ENCODE measurements around the gene PSMD11. TPM values are rescaled to one million over a fixed set of nuclear protein-coding genes. Genes with fewer than 3 reads are reported as not detected.

PSMD11 gene
- total RNA-seq, 1 donor from 2014 or later, result 110 TPM

DNA sequence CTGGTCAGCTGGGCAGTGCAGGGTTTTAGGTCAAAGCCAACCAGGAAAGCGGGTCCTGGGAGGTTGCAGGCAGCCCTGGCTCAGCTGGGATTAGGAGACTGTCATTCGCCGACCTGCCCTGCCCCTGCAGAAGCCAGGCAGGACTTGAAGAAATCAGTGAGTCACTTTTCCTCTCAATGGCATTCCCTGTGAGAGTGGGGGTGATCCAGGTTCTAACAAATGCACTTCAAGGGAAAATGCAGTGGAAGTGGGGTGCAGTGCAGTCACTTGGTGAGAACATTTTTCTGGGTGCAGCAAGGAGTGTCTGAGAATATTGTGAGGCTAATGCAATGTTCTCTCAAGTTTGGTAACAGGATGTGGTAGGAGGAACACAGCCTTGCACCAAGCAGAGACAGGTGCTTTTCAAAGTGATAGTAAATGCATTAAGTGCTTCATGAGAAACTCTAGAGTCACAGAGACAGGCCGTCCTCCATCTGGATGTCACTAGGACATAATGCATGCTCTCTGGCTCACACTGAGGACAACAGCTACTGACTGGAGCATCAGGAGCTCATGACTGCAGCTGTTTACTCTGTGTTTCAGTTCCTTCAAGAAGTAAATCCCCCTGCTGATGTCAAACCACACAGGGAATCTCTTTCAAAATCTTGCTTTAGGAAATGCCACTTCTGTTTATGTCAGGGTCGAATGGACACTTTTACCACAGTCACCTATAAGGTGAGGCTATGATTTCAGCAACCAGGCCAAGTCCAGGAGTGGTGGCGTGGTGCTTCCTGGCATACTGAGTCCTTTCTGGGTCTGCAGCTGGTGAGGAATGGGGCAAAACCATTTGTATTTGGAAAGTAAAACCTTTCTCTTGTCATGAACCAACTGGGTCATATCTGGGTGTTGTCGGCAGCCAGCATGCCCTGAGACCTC lies 59.2 kb downstream of the PSMD11 start:
- DNase-seq (ENCODE audit: low spot score), result no peak
- peaks cover 3% of the 10 kb centered on the region for H3K27me3 Mint-ChIP-seq (ENCODE audit: unreplicated experiment)
- H3K4me3 Mint-ChIP-seq (ENCODE audit: unreplicated experiment), result no peak overlapping the region
- no peaks in the 10 kb centered on the region for H3K36me3 Mint-ChIP-seq (ENCODE audit: low read depth, unreplicated experiment)
- TF ChIP-seq, protein P1, sequence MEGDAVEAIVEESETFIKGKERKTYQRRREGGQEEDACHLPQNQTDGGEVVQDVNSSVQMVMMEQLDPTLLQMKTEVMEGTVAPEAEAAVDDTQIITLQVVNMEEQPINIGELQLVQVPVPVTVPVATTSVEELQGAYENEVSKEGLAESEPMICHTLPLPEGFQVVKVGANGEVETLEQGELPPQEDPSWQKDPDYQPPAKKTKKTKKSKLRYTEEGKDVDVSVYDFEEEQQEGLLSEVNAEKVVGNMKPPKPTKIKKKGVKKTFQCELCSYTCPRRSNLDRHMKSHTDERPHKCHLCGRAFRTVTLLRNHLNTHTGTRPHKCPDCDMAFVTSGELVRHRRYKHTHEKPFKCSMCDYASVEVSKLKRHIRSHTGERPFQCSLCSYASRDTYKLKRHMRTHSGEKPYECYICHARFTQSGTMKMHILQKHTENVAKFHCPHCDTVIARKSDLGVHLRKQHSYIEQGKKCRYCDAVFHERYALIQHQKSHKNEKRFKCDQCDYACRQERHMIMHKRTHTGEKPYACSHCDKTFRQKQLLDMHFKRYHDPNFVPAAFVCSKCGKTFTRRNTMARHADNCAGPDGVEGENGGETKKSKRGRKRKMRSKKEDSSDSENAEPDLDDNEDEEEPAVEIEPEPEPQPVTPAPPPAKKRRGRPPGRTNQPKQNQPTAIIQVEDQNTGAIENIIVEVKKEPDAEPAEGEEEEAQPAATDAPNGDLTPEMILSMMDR (IDR thresholded peaks at IDR 0.05; ENCODE audit: unreplicated experiment), result no peak
- H3K4me1 Mint-ChIP-seq (ENCODE audit: unreplicated experiment), result no peaks in the 10 kb centered on the region
- no peaks in the 10 kb centered on the region for H3K9me3 Mint-ChIP-seq (ENCODE audit: unreplicated experiment)
- H3K27ac Mint-ChIP-seq (ENCODE audit: unreplicated experiment), result no peak overlapping the region

DNA sequence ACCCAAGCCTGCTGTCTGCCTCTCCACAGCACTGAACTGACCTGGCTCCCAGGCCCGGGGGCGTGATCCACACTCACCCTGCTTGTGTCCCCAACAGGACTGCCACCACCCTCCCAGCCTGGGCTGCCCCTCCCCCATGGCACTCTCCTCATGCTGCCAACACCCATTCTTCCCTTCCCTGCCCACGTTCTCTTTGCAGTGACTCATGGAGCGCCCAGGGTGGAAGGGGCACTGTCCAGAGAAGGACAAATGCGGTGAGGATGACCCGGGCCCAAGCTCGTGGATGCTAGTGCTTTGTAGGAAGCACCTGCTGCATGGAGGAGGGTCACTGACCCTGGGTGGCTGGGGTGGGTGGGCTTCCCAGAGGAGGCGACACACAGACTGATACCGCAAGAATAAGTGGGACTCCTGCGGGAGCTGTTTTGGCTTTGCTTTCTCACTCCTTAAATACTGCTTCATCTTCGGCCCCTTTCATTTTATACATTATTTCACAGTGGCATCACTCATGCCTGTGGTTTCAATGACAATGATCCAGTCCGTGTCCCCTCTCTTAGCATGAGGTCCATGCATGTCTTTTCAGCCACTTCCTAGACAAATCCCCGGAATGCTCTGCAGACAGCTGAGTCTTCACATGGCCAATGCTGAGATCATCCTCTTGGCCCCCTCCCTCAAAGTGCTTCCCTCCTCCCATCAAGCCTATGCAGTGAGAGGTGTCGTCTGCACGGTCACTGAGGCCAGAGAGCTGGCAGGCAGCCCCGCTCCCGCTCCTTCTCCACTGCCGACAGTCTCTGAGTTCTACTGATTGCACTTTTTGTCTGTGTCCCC lies 60.1 kb downstream of the PSMD11 start:
- H3K27ac Mint-ChIP-seq (ENCODE audit: unreplicated experiment), result no peak overlapping the region
- H3K36me3 Mint-ChIP-seq (ENCODE audit: low read depth, unreplicated experiment), result no peaks in the 10 kb centered on the region
- H3K4me1 Mint-ChIP-seq (ENCODE audit: unreplicated experiment), result no peaks in the 10 kb centered on the region
- DNase-seq (ENCODE audit: low spot score), result no peak
- TF ChIP-seq, protein P1 (IDR thresholded peaks at IDR 0.05; ENCODE audit: unreplicated experiment), result no peak
- H3K9me3 Mint-ChIP-seq (ENCODE audit: unreplicated experiment), result no peaks in the 10 kb centered on the region
- peaks cover 3% of the 10 kb centered on the region for H3K27me3 Mint-ChIP-seq (ENCODE audit: unreplicated experiment)
- H3K4me3 Mint-ChIP-seq (ENCODE audit: unreplicated experiment), result no peak overlapping the region

DNA sequence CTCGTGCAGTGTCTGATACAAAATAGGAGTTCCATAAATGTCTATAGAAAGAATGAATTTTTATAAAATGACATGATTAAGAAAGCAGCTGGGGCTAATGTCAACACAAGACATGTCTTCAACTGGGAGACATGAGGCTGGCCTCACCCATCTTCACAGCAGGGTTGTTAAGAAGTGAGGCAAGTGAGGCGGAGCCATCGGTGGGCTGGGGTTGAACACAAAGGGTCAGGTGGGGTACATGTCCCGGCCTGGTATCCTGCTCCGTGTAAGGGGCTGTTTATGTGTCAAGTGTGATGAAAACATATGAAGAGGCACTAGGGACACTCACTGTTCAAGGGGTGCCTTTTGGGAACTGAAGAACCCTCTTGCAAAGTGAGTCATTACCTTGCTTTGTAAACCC lies 64.6 kb downstream of the PSMD11 start:
- no peak for DNase-seq (ENCODE audit: low spot score)
- H3K9me3 Mint-ChIP-seq (ENCODE audit: unreplicated experiment), result no peaks in the 10 kb centered on the region
- H3K27me3 Mint-ChIP-seq (ENCODE audit: unreplicated experiment), result peaks cover 3% of the 10 kb centered on the region
- H3K36me3 Mint-ChIP-seq (ENCODE audit: low read depth, unreplicated experiment), result no peaks in the 10 kb centered on the region
- no peak overlapping the region for H3K4me3 Mint-ChIP-seq (ENCODE audit: unreplicated experiment)
- H3K4me1 Mint-ChIP-seq (ENCODE audit: unreplicated experiment), result no peaks in the 10 kb centered on the region
- TF ChIP-seq, protein P1 (IDR thresholded peaks at IDR 0.05; ENCODE audit: unreplicated experiment), result no peak
- H3K27ac Mint-ChIP-seq (ENCODE audit: unreplicated experiment), result no peak overlapping the region

DNA sequence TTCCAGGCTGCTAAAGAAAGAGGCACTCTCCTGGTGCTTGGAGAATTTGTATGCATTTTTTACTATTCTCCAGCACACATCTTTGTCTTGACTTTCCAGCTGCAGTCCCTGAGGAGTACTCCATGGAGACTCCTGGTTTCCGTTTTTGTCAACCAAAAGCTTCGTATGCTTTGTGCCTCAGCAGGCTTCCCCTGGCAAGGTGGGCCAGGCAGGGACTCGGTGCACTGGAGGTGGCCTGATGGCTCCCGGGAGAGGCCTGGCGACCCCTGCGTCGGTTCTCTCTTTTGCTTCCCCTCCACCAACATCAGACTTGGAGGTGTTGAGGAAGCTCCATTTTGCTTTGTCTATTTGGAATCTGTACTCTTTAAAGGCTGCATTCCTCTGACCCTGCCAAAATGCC lies 66.2 kb downstream of the PSMD11 start:
- no peak for DNase-seq (ENCODE audit: low spot score)
- H3K4me1 Mint-ChIP-seq (ENCODE audit: unreplicated experiment), result peaks cover 3% of the 10 kb centered on the region
- no peaks in the 10 kb centered on the region for H3K27me3 Mint-ChIP-seq (ENCODE audit: unreplicated experiment)
- TF ChIP-seq, protein P1 (IDR thresholded peaks at IDR 0.05; ENCODE audit: unreplicated experiment), result no peak
- no peaks in the 10 kb centered on the region for H3K36me3 Mint-ChIP-seq (ENCODE audit: low read depth, unreplicated experiment)
- H3K9me3 Mint-ChIP-seq (ENCODE audit: unreplicated experiment), result no peaks in the 10 kb centered on the region
- no peak overlapping the region for H3K27ac Mint-ChIP-seq (ENCODE audit: unreplicated experiment)
- H3K4me3 Mint-ChIP-seq (ENCODE audit: unreplicated experiment), result no peak overlapping the region
